ENCODE data around the gene SOS2. TPM values are rescaled to one million over a fixed set of nuclear protein-coding genes. Genes with fewer than 3 reads are reported as not detected.
"Not testable (repeated sequence)": the region's sequence is repeated elsewhere in the genome, so short reads cannot be mapped to it uniquely, and the experiment has no call there.

The SOS2 gene
- total RNA-seq, 1 donor: 22.3 TPM

DNA sequence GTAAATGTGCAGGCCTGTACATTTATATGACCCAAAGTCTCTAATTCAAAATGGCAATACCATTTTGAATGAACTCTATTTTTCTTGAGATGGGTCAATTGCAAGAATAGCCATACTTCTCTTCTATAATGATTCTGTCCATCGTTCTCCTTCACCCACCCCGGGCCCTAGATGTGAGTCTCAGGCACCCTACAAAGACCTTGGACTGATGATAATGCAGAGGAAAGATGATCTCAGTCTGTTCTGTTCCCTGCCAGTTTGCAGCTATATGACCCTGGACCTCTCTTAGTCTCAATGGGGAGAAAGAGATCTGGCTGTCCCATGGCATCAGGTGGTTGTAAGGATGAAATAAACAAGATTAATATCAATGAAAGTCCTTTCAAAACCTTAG, 145.1 kb downstream of the SOS2 start:
- DNase-seq (ENCODE audit: low read depth): no peak
- H3K4me3 ChIP-seq (ENCODE audit: low read depth, low read length): no peak overlapping the region
- TF ChIP-seq, protein P1, sequence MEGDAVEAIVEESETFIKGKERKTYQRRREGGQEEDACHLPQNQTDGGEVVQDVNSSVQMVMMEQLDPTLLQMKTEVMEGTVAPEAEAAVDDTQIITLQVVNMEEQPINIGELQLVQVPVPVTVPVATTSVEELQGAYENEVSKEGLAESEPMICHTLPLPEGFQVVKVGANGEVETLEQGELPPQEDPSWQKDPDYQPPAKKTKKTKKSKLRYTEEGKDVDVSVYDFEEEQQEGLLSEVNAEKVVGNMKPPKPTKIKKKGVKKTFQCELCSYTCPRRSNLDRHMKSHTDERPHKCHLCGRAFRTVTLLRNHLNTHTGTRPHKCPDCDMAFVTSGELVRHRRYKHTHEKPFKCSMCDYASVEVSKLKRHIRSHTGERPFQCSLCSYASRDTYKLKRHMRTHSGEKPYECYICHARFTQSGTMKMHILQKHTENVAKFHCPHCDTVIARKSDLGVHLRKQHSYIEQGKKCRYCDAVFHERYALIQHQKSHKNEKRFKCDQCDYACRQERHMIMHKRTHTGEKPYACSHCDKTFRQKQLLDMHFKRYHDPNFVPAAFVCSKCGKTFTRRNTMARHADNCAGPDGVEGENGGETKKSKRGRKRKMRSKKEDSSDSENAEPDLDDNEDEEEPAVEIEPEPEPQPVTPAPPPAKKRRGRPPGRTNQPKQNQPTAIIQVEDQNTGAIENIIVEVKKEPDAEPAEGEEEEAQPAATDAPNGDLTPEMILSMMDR (IDR thresholded peaks at IDR 0.05; ENCODE audit: insufficient read depth, low read length): no peak

DNA sequence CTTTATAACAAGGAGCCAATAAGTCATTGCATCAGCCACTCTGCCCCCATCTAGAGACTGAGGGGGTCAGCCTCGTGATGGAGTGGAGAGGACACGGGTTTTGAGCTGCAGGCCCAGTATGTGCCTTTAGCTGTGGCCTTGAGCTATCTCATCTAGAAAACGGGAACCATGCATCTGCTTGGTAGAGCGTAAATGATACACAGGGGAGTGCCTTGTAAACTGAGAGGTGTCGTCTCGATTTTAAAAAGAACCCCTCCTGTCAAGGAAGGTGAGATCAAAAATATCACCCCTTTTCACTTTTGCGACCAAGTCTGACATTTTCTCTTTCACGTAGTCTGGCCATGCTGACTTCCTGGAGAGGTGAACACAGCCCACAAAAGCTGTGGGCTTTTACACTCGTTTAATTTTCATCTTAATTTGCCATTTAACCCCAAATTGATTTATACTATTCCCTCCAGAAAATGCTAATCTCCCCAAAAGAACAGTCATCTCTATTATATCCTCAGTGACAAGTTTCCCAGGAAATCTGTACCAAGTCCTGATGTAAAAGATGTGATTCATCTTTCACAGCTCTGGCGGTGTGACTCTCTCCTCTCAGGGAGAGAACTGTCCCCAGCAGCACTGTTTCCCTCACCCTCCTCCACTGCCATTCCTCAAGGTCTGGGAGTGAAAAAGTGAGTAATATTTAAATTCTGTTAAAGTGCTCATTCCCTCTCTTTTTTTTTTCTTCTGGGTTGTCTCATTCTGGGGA, 145.6 kb downstream of the SOS2 start:
- no peak overlapping the region for H3K4me3 ChIP-seq (ENCODE audit: low read depth, low read length)
- TF ChIP-seq, protein P1 (IDR thresholded peaks at IDR 0.05; ENCODE audit: insufficient read depth, low read length): no peak
- peak; percentile 27 for DNase-seq (ENCODE audit: low read depth)

DNA sequence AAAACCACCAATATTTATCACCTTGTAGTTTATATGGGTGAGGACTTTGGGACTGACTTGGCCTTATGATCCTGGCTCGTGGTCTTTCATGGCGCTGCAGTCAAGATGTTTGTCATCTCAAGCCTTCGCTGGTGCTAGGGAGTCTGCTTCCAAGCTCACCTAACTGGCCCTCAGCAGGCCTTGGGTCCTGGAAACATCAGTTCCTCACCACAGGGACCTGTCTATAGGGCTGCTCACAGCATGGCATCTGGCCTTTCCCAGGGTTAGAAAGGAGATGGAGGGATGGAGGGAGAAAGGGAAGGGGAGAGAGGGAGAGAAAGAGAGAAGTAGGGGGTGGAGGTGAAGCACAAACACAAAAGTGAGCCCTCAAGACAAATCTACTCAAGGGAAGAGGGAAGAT, 146.7 kb downstream of the SOS2 start:
- no peak for DNase-seq (ENCODE audit: low read depth)
- TF ChIP-seq, protein P1 (IDR thresholded peaks at IDR 0.05; ENCODE audit: insufficient read depth, low read length): no peak
- H3K4me3 ChIP-seq (ENCODE audit: low read depth, low read length): no peak overlapping the region

DNA sequence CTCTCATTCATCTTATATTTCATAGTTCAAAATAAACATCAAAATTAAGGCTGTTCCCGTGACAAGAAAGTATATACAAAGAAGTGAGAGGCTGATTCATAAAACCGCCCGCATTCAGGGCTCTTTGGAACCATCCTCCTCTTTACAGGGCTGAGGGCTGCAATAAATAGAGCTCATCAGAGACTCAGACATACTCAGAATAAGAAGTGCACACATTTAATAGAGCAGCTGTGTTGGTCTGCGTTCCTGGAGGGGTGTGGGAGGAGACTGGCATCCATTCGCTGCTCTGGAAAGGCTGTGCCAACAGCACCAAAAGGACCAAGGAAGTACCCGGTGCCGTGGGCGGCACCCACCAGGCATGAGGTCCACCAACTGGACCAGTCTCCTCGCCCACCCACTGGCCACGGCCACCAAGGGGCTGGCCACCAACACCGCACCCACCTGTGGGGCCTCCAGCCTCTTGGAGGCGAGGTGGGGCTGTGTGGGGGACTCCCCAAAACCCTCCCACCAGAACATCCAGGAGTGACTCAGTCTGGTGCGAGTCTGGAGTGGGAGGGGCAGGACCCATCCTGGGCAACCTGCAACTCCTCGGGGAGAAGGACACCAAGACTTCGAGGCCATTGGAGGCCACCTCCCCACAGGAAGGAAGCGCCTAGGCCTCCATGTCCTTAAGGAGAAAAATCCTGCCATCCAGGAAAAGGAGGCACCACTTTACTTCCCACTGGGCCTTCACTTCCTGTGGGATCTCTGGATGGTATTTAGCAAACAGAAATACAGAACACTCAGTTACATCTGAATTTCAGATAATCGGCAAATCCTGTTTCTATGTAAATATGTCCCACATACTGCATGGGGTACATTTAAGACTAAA, 147.7 kb downstream of the SOS2 start:
- DNase-seq (ENCODE audit: low read depth): no peak
- TF ChIP-seq, protein P1 (IDR thresholded peaks at IDR 0.05; ENCODE audit: insufficient read depth, low read length): no peak
- no peak overlapping the region for H3K4me3 ChIP-seq (ENCODE audit: low read depth, low read length)

DNA sequence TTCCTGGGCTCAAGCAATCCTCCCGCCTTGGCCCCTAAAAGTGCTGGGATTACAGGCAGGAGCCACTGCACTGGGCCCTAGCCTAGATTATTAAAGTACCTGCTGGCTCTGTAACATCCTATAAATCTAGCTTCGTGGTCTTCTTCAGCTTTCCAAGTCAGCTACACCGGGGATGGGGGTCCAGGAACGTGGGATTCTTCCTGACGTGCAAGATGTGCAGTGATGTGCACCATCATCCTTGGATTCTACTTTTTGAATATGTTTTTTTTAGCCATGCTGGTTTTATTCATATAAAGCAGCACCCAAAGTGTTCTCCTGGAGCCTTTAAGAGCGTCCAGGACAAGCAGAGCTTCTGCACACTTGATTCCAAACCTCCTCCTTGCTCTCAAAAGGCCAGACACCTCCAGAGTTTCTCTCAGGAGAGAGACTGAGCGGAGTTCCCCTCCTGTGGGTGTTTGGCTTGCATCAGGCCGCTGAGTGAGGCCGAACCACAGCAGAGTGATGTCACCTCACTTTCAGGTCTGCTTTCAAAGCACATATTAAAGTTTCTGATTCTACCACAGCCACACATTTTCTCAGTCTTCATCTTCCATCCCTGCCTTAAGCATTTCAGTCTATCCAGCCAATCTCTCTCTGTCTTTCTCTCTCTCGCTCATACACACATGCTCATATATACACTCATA, 148.5 kb downstream of the SOS2 start:
- TF ChIP-seq, protein P1 (IDR thresholded peaks at IDR 0.05; ENCODE audit: insufficient read depth, low read length): no peak
- H3K4me3 ChIP-seq (ENCODE audit: low read depth, low read length): no peak overlapping the region
- no peak for DNase-seq (ENCODE audit: low read depth)

DNA sequence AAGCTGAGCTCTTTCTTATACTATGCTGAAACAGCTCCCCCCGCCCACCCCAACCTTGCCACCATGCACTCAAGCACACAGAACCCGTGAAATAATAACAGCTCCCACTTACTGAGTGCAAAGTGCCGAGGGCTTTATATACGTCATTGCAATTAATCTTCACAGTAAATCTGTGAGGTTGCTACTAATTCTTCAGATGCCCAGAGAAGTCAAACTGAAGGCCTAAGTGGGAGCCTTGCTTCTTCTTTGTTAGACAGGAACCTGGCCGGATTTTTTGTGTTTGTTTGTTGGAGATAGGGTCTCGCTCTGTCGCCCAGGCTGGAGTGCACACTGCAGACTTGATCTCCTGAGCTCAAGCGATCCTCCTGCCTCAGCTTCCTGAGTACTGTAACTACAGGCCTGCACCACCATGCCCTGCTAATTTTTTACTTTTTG, 149.1 kb downstream of the SOS2 start:
- no peak for DNase-seq (ENCODE audit: low read depth)
- TF ChIP-seq, protein P1 (IDR thresholded peaks at IDR 0.05; ENCODE audit: insufficient read depth, low read length): no peak
- no peak overlapping the region for H3K4me3 ChIP-seq (ENCODE audit: low read depth, low read length)

DNA sequence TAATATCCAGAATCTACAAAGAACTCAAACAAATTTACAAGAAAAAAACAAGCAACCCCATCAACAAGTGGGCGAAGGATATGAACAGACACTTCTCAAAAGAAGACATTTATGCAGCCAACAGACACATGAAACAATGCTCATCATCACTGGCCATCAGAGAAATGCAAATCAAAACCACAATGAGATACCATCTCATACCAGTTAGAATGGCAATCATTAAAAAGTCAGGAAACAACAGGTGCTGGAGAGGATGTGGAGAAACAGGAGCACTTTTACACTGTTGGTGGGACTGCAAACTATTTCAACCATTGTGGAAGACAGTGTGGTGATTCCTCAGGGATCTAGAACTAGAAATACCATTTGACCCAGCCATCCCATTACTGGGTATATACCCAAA, 152.3 kb downstream of the SOS2 start:
- DNase-seq (ENCODE audit: low read depth); H3K4me3 ChIP-seq (ENCODE audit: low read depth, low read length): not testable (repeated sequence)

DNA sequence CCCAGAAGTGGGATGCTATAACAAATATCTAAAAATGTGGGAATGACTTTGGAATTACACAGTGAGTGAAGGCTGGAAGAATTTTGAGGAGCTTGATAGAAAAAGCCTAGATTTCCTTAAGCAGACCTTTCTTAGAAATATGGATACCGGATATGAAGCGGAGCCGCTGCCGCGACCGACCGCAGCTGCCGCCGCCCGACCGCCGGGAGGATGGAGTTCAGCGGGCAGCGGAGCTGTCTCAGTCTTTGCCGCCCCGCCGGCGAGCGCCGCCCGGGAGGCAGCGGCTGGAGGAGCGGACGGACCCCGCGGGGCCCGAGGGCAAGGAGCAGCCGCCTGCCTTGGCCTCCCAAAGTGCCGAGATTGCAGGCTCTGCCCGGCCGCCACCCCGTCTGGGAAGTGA, 157.7 kb downstream of the SOS2 start:
- not testable (repeated sequence) for H3K4me3 ChIP-seq (ENCODE audit: low read depth, low read length)

More for the DNA sequence above, 157.7 kb downstream of the SOS2 start:
- not testable (repeated sequence) for DNase-seq (ENCODE audit: low read depth)

Measured in fibroblast of the aortic adventitia (primary cell).